ENCODE results near the gene WNT2B.

WNT2B gene

GRCh38 chr1:112546076-112546475, 37.3 kb downstream of the WNT2B start:
- no peak overlapping the region for H3K4me2 ChIP-seq (ENCODE audit: low read length)
- H3K4me3 ChIP-seq (ENCODE audit: low read depth, low read length): no peak overlapping the region
- H3K4ac ChIP-seq (ENCODE audit: low read depth, low read length): no peak overlapping the region
- H2BK120ac ChIP-seq (ENCODE audit: insufficient read depth, low read length, poor library complexity): no peak overlapping the region
- H3K27me3 ChIP-seq (ENCODE audit: insufficient read depth, low read length): no peaks in the 10 kb centered on the region
- no peak overlapping the region for H2AFZ ChIP-seq (ENCODE audit: insufficient read depth, low read length, poor library complexity)
- H3K36me3 ChIP-seq (ENCODE audit: control insufficient read depth in 1 of 2, insufficient read depth in 2 of 2, low read length in 2 of 2): peaks cover 0 to 2% of the 10 kb centered on the region in 2 experiments
- no peak overlapping the region for H4K8ac ChIP-seq (ENCODE audit: low read depth, low read length)
- WGBS (ENCODE audit: extremely low coverage, insufficient coverage, insufficient read length): no CpG with 5 or more reads among the region's 2 CpGs
- no peak overlapping the region for H3K14ac ChIP-seq (ENCODE audit: low read length)
- H3K4me1 ChIP-seq (ENCODE audit: control insufficient read depth in 1 of 2, insufficient read depth in 2 of 2, low read length in 2 of 2): no peaks in the 10 kb centered on the region
- H3K23ac ChIP-seq (ENCODE audit: low read length): no peak overlapping the region
- H2BK5ac ChIP-seq (ENCODE audit: low read depth, low read length, poor library complexity): no peak overlapping the region
- no peak for DNase-seq
- no peaks in the 10 kb centered on the region for H3K79me1 ChIP-seq (ENCODE audit: low read length)
- no peak overlapping the region for H3K27ac ChIP-seq (ENCODE audit: low read depth, low read length)
- no peak overlapping the region for H4K12ac ChIP-seq (ENCODE audit: low read depth, low read length)
- no peak overlapping the region for H3K9ac ChIP-seq (ENCODE audit: low read length)
- H3K18ac ChIP-seq (ENCODE audit: low read length): no peak overlapping the region
- no peak overlapping the region for H2AK5ac ChIP-seq (ENCODE audit: low read length)
- H3K79me2 ChIP-seq (ENCODE audit: control insufficient read depth, insufficient read depth, low read length, poor library complexity): no peaks in the 10 kb centered on the region
- H4K91ac ChIP-seq (ENCODE audit: low read depth, low read length): no peak overlapping the region
- no peaks in the 10 kb centered on the region for H3K9me3 ChIP-seq (ENCODE audit: insufficient read depth, low read depth, low read length)
- H2BK12ac ChIP-seq (ENCODE audit: low read length): no peak overlapping the region

- peaks cover 0 to 4% of the 10 kb centered on the region in 2 experiments for H3K36me3 ChIP-seq (ENCODE audit: control insufficient read depth in 1 of 2, insufficient read depth in 2 of 2, low read length in 2 of 2)
- H3K27me3 ChIP-seq (ENCODE audit: insufficient read depth, low read length): no peaks in the 10 kb centered on the region
- H3K79me1 ChIP-seq (ENCODE audit: low read length): no peaks in the 10 kb centered on the region
- H4K8ac ChIP-seq (ENCODE audit: low read depth, low read length): no peak overlapping the region
- WGBS (ENCODE audit: extremely low coverage, insufficient coverage, insufficient read length): no CpG with 5 or more reads among the region's 3 CpGs
- H2BK5ac ChIP-seq (ENCODE audit: low read depth, low read length, poor library complexity): no peak overlapping the region
- H3K4ac ChIP-seq (ENCODE audit: low read depth, low read length): no peak overlapping the region
- no peak overlapping the region for H2AK5ac ChIP-seq (ENCODE audit: low read length)
- H2BK120ac ChIP-seq (ENCODE audit: insufficient read depth, low read length, poor library complexity): no peak overlapping the region
- H3K79me2 ChIP-seq (ENCODE audit: control insufficient read depth, insufficient read depth, low read length, poor library complexity): no peaks in the 10 kb centered on the region
- H4K91ac ChIP-seq (ENCODE audit: low read depth, low read length): no peak overlapping the region
- no peak overlapping the region for H3K27ac ChIP-seq (ENCODE audit: low read depth, low read length)
- no peaks in the 10 kb centered on the region for H3K4me1 ChIP-seq (ENCODE audit: control insufficient read depth in 1 of 2, insufficient read depth in 2 of 2, low read length in 2 of 2)
- H2AFZ ChIP-seq (ENCODE audit: insufficient read depth, low read length, poor library complexity): no peak overlapping the region
- H2BK12ac ChIP-seq (ENCODE audit: low read length): no peak overlapping the region
- no peak overlapping the region for H3K23ac ChIP-seq (ENCODE audit: low read length)
- H4K12ac ChIP-seq (ENCODE audit: low read depth, low read length): no peak overlapping the region
- no peak overlapping the region for H3K14ac ChIP-seq (ENCODE audit: low read length)
- no peak overlapping the region for H3K18ac ChIP-seq (ENCODE audit: low read length)
- no peak overlapping the region for H3K4me2 ChIP-seq (ENCODE audit: low read length)
- no peaks in the 10 kb centered on the region for H3K9me3 ChIP-seq (ENCODE audit: insufficient read depth, low read depth, low read length)
- DNase-seq: no peak
- no peak overlapping the region for H3K9ac ChIP-seq (ENCODE audit: low read length)
- no peak overlapping the region for H3K4me3 ChIP-seq (ENCODE audit: low read depth, low read length)
These were observed 39.8 kb downstream of the WNT2B start for GRCh38 chr1:112548547-112548946.

GRCh38 chr1:112549590-112549989, 40.8 kb downstream of the WNT2B start:
- H3K4me2 ChIP-seq (ENCODE audit: low read length): no peak overlapping the region

GRCh38 chr1:112554411-112554810, 45.6 kb downstream of the WNT2B start:
- Histone ChIP-seq H3K23ac (ENCODE audit: low read length) (no peak overlapping the region), H2AK5ac (ENCODE audit: low read length) (no peak overlapping the region), H4K91ac (ENCODE audit: low read depth, low read length) (no peak overlapping the region), H2BK120ac (ENCODE audit: insufficient read depth, low read length, poor library complexity) (no peak overlapping the region), H3K27ac (ENCODE audit: low read depth, low read length) (no peak overlapping the region), H3K4me3 (ENCODE audit: low read depth, low read length) (no peak overlapping the region), H3K9me3 (ENCODE audit: insufficient read depth, low read depth, low read length) (no peaks in the 10 kb centered on the region), H2AFZ (ENCODE audit: insufficient read depth, low read length, poor library complexity) (no peak overlapping the region), H3K14ac (ENCODE audit: low read length) (no peak overlapping the region), H3K4me2 (ENCODE audit: low read length) (no peak overlapping the region), H3K4me1 (ENCODE audit: control insufficient read depth in 1 of 2, insufficient read depth in 2 of 2, low read length in 2 of 2) (no peaks in the 10 kb centered on the region), H3K79me1 (ENCODE audit: low read length) (no peaks in the 10 kb centered on the region), H4K12ac (ENCODE audit: low read depth, low read length) (no peak overlapping the region), H3K4ac (ENCODE audit: low read depth, low read length) (no peak overlapping the region), H3K9ac (ENCODE audit: low read length) (no peak overlapping the region), H2BK5ac (ENCODE audit: low read depth, low read length, poor library complexity) (no peak overlapping the region), H3K18ac (ENCODE audit: low read length) (no peak overlapping the region), H3K36me3 (ENCODE audit: control insufficient read depth in 1 of 2, insufficient read depth in 2 of 2, low read length in 2 of 2) (peaks cover 0 to 2% of the 10 kb centered on the region in 2 experiments), H2BK12ac (ENCODE audit: low read length) (no peak overlapping the region), H3K27me3 (ENCODE audit: insufficient read depth, low read length) (no peaks in the 10 kb centered on the region), H3K79me2 (ENCODE audit: control insufficient read depth, insufficient read depth, low read length, poor library complexity) (no peaks in the 10 kb centered on the region), H4K8ac (ENCODE audit: low read depth, low read length) (no peak overlapping the region)
- DNase-seq: no peak

More at GRCh38 chr1:112549590-112549989, 40.8 kb downstream of the WNT2B start:
- no peak for DNase-seq
- no peak overlapping the region for H4K91ac ChIP-seq (ENCODE audit: low read depth, low read length)
- no peak overlapping the region for H3K14ac ChIP-seq (ENCODE audit: low read length)
- no peak overlapping the region for H2AK5ac ChIP-seq (ENCODE audit: low read length)
- H3K9ac ChIP-seq (ENCODE audit: low read length): no peak overlapping the region
- H3K4me1 ChIP-seq (ENCODE audit: control insufficient read depth in 1 of 2, insufficient read depth in 2 of 2, low read length in 2 of 2): no peaks in the 10 kb centered on the region
- H4K8ac ChIP-seq (ENCODE audit: low read depth, low read length): no peak overlapping the region
- no peaks in the 10 kb centered on the region for H3K79me1 ChIP-seq (ENCODE audit: low read length)
- H2BK12ac ChIP-seq (ENCODE audit: low read length): no peak overlapping the region
- no peaks in the 10 kb centered on the region for H3K27me3 ChIP-seq (ENCODE audit: insufficient read depth, low read length)
- H3K18ac ChIP-seq (ENCODE audit: low read length): no peak overlapping the region
- no peak overlapping the region for H4K12ac ChIP-seq (ENCODE audit: low read depth, low read length)
- no peaks in the 10 kb centered on the region for H3K79me2 ChIP-seq (ENCODE audit: control insufficient read depth, insufficient read depth, low read length, poor library complexity)
- H2AFZ ChIP-seq (ENCODE audit: insufficient read depth, low read length, poor library complexity): no peak overlapping the region
- H3K36me3 ChIP-seq (ENCODE audit: control insufficient read depth in 1 of 2, insufficient read depth in 2 of 2, low read length in 2 of 2): peaks cover 0 to 4% of the 10 kb centered on the region in 2 experiments
- no peak overlapping the region for H3K4ac ChIP-seq (ENCODE audit: low read depth, low read length)
- no peak overlapping the region for H3K23ac ChIP-seq (ENCODE audit: low read length)
- H2BK5ac ChIP-seq (ENCODE audit: low read depth, low read length, poor library complexity): no peak overlapping the region
- WGBS (ENCODE audit: extremely low coverage, insufficient coverage, insufficient read length): no CpG with 5 or more reads among the region's 2 CpGs
- H2BK120ac ChIP-seq (ENCODE audit: insufficient read depth, low read length, poor library complexity): no peak overlapping the region
- no peak overlapping the region for H3K27ac ChIP-seq (ENCODE audit: low read depth, low read length)
- H3K4me3 ChIP-seq (ENCODE audit: low read depth, low read length): no peak overlapping the region
- no peaks in the 10 kb centered on the region for H3K9me3 ChIP-seq (ENCODE audit: insufficient read depth, low read depth, low read length)
